Small intestine (tissue), 7 donors: ENCODE measurements around the gene CCL11. TPM values are rescaled to one million over a fixed set of nuclear protein-coding genes. Genes with fewer than 3 reads are reported as not detected.
"Not testable (repeated sequence)": the region's sequence is repeated elsewhere in the genome, so short reads cannot be mapped to it uniquely, and the experiment has no call there.

Source experiments
- DNase-seq, 2 donors: peaks; one replicate each; pipeline versions ENCODE4 v3.0.0 to v3.0.0-alpha.2; 2013
- FAIRE-seq: peaks from 2 replicates; lab custom pipeline; 2012; peaks lifted over from hg19 to GRCh38; lab: Jason Lieb, UNC
- H3K27ac ChIP-seq, 3 donors: one replicate each; pipeline ENCODE4 v1.5.1; 2013; ENCODE audit warnings: low read length in 2 of 3, mild to moderate bottlenecking in 2 of 3, control low read depth in 1 of 3, inconsistent platforms in 1 of 3, low read depth in 1 of 3, moderate library complexity in 1 of 3
- H3K27me3 ChIP-seq, 3 donors: one replicate each; pipeline ENCODE4 v1.6.1; 2013; ENCODE audit warnings: low read length in 3 of 3, inconsistent platforms in 1 of 3; ENCODE audit not compliant: control insufficient read depth in 3 of 3, insufficient read depth in 3 of 3
- H3K36me3 ChIP-seq, 3 donors: one replicate each; pipeline ENCODE4 v1.6.1; 2013; ENCODE audit warnings: low read length in 3 of 3, inconsistent platforms in 1 of 3, low read depth in 1 of 3, mild to moderate bottlenecking in 1 of 3, moderate library complexity in 1 of 3; ENCODE audit not compliant: control insufficient read depth in 3 of 3, insufficient read depth in 2 of 3
- H3K4me1 ChIP-seq, 3 donors: one replicate each; pipeline ENCODE4 v1.6.1; 2013; ENCODE audit warnings: low read length in 2 of 3, inconsistent platforms in 1 of 3, low read depth in 1 of 3, mild to moderate bottlenecking in 1 of 3, moderate library complexity in 1 of 3; ENCODE audit not compliant: control insufficient read depth in 3 of 3, insufficient read depth in 2 of 3
- H3K4me3 ChIP-seq, 3 donors: one replicate each; pipeline ENCODE4 v1.5.1; 2013; ENCODE audit warnings: low read length in 3 of 3, control low read depth in 1 of 3, inconsistent platforms in 1 of 3, low read depth in 1 of 3, mild to moderate bottlenecking in 1 of 3, moderate library complexity in 1 of 3
- H3K9me3 ChIP-seq, 2 donors: one replicate each; pipeline ENCODE4 v1.6.1; 2013; ENCODE audit warnings: low read depth in 1 of 2, low read length in 1 of 2; ENCODE audit not compliant: control insufficient read depth in 2 of 2, insufficient read depth in 1 of 2
- WGBS, 3 donors: extraction: QIAGEN DNeasy Blood & Tissue Kit; methylation state at CpG; one replicate each; pipeline ENCODE4 v1.1.7; 2013; 5-methylcytosine and 5-hydroxymethylcytosine counted together
- polyA plus RNA-seq, 4 donors: library from polyadenylated mRNA; stranded (reverse) in 3 of 4; unstranded in 1 of 4; fragments of 200-250 nt in 3 of 4; fragments of 120-200 nt in 1 of 4; gene quantifications; one replicate each; pipeline versions ENCODE4 v1.2.1 to v1.2.3, GENCODE V29; 2013
- donor health status: healthy with polysubstance abuse.
- donor health status: control.
- donor health status: control.
- donor health status: Bipolar disorder and iron deficiency.
- donor health status: healthy.

Gene CCL11
- polyA plus RNA-seq, 4 donors, result 0.43 to 12.4 (median 0.45) TPM; not detected in 1

DNA sequence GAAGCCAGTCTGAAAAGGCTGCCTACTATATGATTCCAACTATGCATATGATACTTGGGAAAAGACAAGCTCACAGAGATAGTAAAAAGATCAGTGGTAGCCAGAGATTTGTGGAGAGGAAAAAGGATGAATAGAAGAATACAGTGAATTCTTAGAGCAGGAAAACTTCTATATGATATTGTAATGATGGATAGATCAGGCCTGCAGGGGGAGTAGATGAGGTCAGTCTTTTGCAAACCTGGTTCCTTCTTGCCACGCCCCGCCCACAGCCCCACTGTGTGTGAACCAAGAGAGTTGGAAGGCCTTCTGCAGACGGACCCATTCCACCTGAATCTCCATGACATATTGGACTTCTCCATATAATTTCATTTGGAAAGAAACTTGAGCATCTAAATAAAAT, 32.9 kb downstream of the CCL11 start:
- Histone ChIP-seq H3K36me3 (no peaks in the 10 kb centered on the region), H3K4me3 (no peak overlapping the region), H3K9me3 (no peaks in the 10 kb centered on the region), H3K27ac (no peak overlapping the region), H3K4me1 (no peaks in the 10 kb centered on the region), H3K27me3 (no peaks in the 10 kb centered on the region)
- FAIRE-seq (no peak), DNase-seq (no peak)
- 71 to 76% (median 75%) methylated on average over 3 of the region's 3 CpGs for WGBS, 3 donors

DNA sequence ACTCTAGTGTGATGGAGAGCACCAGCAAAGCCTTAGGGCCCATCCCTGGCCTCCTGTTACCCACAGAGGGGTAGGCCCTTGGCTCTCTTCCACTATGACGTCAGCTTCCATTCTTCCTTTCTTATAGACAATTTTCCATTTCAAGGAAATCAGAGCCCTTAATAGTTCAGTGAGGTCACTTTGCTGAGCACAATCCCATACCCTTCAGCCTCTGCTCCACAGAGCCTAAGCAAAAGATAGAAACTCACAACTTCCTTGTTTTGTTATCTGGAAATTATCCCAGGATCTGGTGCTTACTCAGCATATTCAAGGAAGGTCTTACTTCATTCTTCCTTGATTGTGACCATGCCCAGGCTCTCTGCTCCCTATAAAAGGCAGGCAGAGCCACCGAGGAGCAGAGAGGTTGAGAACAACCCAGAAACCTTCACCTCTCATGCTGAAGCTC, 33.5 kb downstream of the CCL11 start, which contains the start of gene CCL8:
Gene CCL8 (plus strand): TSS at position 397 of the 445 bp plus-strand sequence. CDS start 67 bp downstream, outside the sequence.
- Histone ChIP-seq H3K27ac (peak within 1 kb of the TSS in 1 of 3 donors; percentile 14), H3K27me3 (no peaks in the 10 kb centered on the region), H3K4me3 (no peak within 1 kb of the TSS), H3K4me1 (no peaks in the 10 kb centered on the region), H3K9me3 (no peaks in the 10 kb centered on the region), H3K36me3 (no peaks in the 10 kb centered on the region)
- 17 to 44% (median 30%) methylated on average over 2 of the region's 2 CpGs for WGBS, 3 donors
- DNase-seq (no peak), FAIRE-seq (no peak)

DNA sequence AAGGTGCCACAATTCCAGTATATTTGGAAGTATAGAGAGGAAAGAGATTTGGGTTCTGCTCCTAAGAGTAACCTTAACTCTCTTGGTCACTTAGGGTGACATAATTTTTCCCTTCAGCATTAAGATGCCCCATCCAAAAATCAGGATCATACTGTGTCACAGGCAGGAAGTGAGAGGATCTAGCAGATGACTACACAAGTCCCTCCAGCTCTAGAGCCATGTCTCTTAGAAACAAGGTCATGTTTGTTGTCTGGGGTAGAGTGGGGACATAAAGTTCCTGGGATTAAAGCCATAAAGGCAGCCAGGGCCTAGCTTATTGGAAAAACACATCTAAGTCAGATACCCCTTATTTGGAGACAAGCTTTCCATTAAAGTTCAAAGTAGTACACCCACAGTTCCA, 36.4 kb downstream of the CCL11 start:
- Histone ChIP-seq H3K27me3 (no peaks in the 10 kb centered on the region), H3K4me3 (no peak overlapping the region), H3K9me3 (no peaks in the 10 kb centered on the region), H3K36me3 (no peaks in the 10 kb centered on the region), H3K27ac (peak overlapping the region in 1 of 3 donors; percentile 79), H3K4me1 (no peaks in the 10 kb centered on the region)
- DNase-seq (no peak), FAIRE-seq (no peak)

DNA sequence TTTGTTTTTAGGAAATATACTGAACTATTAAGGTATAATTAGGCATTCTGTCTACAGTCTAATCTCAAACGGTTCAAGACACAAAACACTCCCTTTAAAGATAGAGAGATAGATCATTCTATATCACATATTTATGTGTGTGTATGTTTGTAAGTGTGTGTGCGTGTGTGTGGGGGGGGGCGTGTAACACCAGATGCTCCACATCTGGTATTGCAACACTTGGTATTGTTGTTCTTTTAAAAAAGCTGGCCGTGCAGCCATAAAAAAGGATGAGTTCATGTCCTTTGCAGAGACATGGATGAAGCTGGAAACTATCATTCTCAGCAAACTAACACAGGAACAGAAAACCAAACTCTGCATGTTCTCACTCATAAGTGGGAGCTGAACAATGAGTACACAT, 42.0 kb downstream of the CCL11 start:
- DNase-seq, FAIRE-seq, H3K4me3 ChIP-seq, H3K27me3 ChIP-seq, H3K9me3 ChIP-seq, H3K27ac ChIP-seq, H3K36me3 ChIP-seq, H3K4me1 ChIP-seq: not testable (repeated sequence)
- 57 to 62% (median 58%) methylated on average over 4 of the region's 4 CpGs for WGBS, 3 donors

DNA sequence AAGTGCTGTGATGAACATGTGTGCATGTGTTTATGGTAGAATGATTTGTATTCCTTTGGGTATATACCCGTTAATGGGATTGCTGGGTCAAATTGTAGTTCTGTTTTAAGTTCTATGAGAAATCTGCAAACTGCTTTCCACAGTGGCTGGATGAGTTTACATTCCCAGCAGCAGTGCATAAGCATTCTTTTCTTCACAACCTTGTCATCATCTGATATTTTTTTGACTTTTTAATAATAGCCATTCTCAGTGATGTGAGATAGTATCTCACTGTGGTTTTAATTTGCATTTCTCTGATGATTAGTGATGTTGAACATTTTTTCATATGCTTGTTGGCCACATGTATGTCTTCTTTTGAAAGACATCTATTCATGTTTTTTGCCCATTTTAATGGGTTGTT, 52.2 kb downstream of the CCL11 start:
- H3K9me3 ChIP-seq, result no peaks in the 10 kb centered on the region
- FAIRE-seq (no peak), DNase-seq (no peak)
- H3K27me3 ChIP-seq, result no peaks in the 10 kb centered on the region
- H3K27ac ChIP-seq, result no peak overlapping the region
- no peak overlapping the region for H3K4me3 ChIP-seq
- H3K36me3 ChIP-seq, result no peaks in the 10 kb centered on the region
- no peaks in the 10 kb centered on the region for H3K4me1 ChIP-seq
- 64 to 80% (median 66%) methylated on average over 1 of the region's 1 CpG for WGBS, 3 donors

Other genes starting within 250 kb of the CCL11 start
- 10 to 100 TPM in 3 of 4 donors, 1 to 10 TPM in 1; 6.0 to 29.2 (median 21.4) TPM for gene CCL2, start 30.5 kb upstream of the CCL11 start, polyA plus RNA-seq
- gene CCL7, start 15.5 kb upstream of the CCL11 start, polyA plus RNA-seq, result under 1 TPM in 1 of 4 donors, not detected in 3; 0.15 TPM
- 10 to 100 TPM in 1 of 4 donors, under 1 TPM in 3; 0.30 to 10.5 (median 0.56) TPM for gene CCL8, start 33.7 kb downstream of the CCL11 start, polyA plus RNA-seq
- gene CCL13, start 70.7 kb downstream of the CCL11 start, polyA plus RNA-seq, result 1 to 10 TPM in 2 of 4 donors, under 1 TPM in 1, not detected in 1; 0.07 to 7.6 (median 1.6) TPM
- gene CCL1, start 77.5 kb downstream of the CCL11 start, polyA plus RNA-seq, result not detected